NB4 (cell line): Measurements from ENCODE around the gene STON1.

Experiments
- DNase-seq: peaks from one replicate; pipeline ENCODE4 v3.0.0; 2010; ENCODE audit warnings: low read depth
- H3K4me3 ChIP-seq: one replicate; pipeline ENCODE4 v1.5.1; 2011; ENCODE audit warnings: mild to moderate bottlenecking, low read depth, low read length, moderate library complexity
- MYC ChIP-seq: IDR thresholded peaks from 2 replicates; pipeline ENCODE4 v1.6.1; 2011; ENCODE audit warnings: low read depth, low read length
- POLR2A ChIP-seq: IDR thresholded peaks from 2 replicates; pipeline ENCODE4 v1.6.1; 2011; ENCODE audit warnings: mild to moderate bottlenecking; ENCODE audit not compliant: insufficient read length; ENCODE audit errors: extremely low read depth
- TF ChIP-seq, protein P1 (sequence below): IDR thresholded peaks from one replicate; pipeline ENCODE4 v1.5.1; 2012; ENCODE audit warnings: low read depth, low read length
- TF ChIP-seq, protein P2 (sequence below): IDR thresholded peaks from 2 replicates; pipeline ENCODE4 v1.6.1; 2011; ENCODE audit warnings: low read depth, low read length

The STON1 gene

DNA sequence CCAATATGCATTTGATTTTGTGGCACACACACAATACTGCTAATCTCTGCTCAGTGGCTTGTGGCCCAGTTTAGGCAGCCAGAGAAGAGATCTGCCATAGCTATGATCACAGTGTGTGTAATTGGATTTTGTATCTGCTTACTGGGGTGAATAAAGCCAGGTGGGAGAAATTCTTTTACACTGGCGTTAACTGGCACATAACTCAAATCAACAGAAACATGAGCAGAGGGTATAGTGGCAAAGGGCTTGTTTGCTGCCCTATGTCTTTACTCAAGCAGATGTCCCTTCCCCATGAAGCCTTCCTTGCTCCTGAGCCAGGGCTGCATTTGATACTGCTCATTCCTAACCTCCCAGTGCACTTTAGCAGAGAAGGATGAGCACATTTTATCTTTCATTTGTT, 28.5 kb downstream of the STON1 start:
- no peak for DNase-seq
- H3K4me3 ChIP-seq: no peak overlapping the region
- TF ChIP-seq, protein P1, sequence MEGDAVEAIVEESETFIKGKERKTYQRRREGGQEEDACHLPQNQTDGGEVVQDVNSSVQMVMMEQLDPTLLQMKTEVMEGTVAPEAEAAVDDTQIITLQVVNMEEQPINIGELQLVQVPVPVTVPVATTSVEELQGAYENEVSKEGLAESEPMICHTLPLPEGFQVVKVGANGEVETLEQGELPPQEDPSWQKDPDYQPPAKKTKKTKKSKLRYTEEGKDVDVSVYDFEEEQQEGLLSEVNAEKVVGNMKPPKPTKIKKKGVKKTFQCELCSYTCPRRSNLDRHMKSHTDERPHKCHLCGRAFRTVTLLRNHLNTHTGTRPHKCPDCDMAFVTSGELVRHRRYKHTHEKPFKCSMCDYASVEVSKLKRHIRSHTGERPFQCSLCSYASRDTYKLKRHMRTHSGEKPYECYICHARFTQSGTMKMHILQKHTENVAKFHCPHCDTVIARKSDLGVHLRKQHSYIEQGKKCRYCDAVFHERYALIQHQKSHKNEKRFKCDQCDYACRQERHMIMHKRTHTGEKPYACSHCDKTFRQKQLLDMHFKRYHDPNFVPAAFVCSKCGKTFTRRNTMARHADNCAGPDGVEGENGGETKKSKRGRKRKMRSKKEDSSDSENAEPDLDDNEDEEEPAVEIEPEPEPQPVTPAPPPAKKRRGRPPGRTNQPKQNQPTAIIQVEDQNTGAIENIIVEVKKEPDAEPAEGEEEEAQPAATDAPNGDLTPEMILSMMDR: no peak
- TF ChIP-seq MYC (no peak), POLR2A (no peak)
- TF ChIP-seq, protein P2, sequence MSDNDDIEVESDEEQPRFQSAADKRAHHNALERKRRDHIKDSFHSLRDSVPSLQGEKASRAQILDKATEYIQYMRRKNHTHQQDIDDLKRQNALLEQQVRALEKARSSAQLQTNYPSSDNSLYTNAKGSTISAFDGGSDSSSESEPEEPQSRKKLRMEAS: no peak

DNA sequence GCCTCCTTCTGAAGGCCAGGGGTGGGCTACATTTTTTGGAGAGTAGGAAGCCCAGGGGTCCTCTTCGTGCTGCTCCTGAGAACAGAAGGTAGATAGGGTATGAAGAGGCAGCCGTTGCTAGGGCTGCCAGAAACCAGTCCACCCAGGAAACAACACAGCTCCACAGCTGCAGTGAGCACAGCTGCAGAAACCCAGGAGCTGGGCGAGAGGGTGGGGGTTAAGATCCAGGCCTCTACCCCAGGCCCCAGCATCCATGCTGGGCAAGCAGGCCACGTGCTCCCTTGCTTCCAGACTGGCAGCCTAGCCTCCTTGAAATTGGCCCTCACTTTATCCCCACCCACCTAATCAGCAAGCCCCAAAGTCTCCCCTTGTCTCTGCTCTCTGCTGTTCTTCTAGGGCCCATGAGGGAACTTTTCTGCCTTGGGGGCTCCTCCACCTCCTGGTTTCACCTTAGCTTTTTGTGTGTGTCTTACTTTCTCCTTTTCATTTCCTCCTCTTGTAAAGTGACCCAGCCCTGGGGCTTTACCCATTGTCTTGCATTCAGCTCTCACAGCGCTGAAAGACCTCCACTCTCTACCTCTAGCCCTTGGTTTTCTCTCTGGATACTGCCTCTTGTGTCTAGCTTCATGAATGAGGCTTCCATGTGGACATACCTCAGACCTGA, 30.7 kb downstream of the STON1 start:
- no peak for DNase-seq
- no peak overlapping the region for H3K4me3 ChIP-seq
- no peak for TF ChIP-seq MYC
- TF ChIP-seq, protein P2: no peak
- no peak for TF ChIP-seq POLR2A
- TF ChIP-seq, protein P1: no peak

DNA sequence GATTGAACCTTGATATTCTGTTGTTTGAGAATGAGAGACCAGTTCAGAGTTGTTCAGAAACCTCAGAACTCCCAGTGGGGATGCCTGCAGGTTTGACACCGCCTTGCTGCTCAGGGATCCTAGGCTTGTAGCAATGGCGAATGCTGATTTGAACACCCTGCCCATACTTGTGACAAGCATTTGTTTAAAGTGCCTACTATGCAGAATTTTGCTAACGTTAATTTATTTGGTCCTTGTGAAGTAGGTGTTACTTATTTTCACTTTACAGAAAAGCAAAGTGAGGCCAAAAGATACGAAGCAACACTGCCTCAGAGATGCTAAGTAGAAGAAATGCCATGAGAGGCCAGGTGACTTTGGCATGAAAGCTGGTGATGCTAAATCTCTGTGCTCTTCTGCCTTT, 32.3 kb downstream of the STON1 start:
- no peak overlapping the region for H3K4me3 ChIP-seq
- TF ChIP-seq, protein P1: no peak
- TF ChIP-seq, protein P2: no peak
- TF ChIP-seq MYC (no peak), POLR2A (no peak)
- DNase-seq: no peak

DNA sequence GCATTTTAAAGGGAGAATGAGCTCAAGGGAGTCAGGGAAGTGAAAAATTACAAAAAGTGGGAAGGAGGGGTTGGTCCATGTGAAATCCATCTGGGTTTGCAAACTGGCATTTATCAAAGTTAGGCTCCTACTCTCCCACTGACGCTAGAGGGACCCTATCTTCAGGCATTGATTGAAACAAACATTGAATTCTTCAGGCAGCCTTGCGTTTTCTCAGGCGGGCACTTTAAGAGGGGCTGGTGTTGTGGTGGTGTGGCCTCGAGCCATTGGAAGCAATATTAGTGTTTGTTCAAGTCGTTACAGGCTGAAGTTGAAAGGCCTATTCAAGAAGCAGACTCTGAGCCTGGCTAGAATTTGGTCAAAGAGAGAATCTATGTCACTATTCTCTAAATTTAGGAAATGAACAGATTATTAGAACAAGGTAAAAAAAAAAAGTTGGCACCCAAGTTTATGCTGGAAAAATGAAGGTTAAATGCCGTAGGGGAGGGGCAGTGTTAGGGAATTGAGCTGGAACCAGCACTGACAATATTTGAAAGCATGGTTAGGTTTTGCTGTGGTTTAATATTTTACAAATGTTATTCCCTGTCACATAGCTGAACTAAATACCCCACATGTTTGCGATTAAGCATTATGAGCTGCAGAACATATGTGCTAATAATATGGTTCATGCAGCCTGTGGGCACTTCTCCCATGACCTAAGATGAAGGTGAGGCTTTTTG, 36.8 kb downstream of the STON1 start:
- no peak overlapping the region for H3K4me3 ChIP-seq
- DNase-seq: no peak
- TF ChIP-seq, protein P1: no peak
- TF ChIP-seq MYC: no peak
- TF ChIP-seq POLR2A: no peak
- TF ChIP-seq, protein P2: no peak

DNA sequence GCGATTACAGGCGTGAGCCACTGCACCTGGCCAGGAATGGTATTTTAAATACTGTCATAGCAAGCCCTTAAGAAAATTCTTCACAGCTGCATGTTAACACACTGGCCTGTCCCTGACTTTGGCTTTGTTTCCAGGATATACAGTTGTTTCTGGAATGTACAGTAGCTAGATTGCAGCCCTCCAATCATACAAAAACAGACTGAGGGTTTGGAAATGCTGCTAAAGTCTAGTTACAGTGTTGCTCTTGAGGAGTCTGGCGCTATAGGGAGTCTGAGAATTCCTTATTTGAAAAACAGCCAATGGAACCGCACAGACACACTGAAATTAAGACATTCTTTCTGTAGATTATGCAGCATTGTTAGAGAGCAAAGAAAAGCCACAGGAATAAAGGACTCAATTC, 37.7 kb downstream of the STON1 start:
- DNase-seq: no peak
- no peak overlapping the region for H3K4me3 ChIP-seq
- TF ChIP-seq, protein P1: no peak
- TF ChIP-seq, protein P2: no peak
- no peak for TF ChIP-seq POLR2A
- TF ChIP-seq MYC: no peak
